ENCODE data around the gene CCDC40.
A peak's percentile ranks its signal among the peaks of the same experiment; 100 is the strongest.

Gene CCDC40

DNA sequence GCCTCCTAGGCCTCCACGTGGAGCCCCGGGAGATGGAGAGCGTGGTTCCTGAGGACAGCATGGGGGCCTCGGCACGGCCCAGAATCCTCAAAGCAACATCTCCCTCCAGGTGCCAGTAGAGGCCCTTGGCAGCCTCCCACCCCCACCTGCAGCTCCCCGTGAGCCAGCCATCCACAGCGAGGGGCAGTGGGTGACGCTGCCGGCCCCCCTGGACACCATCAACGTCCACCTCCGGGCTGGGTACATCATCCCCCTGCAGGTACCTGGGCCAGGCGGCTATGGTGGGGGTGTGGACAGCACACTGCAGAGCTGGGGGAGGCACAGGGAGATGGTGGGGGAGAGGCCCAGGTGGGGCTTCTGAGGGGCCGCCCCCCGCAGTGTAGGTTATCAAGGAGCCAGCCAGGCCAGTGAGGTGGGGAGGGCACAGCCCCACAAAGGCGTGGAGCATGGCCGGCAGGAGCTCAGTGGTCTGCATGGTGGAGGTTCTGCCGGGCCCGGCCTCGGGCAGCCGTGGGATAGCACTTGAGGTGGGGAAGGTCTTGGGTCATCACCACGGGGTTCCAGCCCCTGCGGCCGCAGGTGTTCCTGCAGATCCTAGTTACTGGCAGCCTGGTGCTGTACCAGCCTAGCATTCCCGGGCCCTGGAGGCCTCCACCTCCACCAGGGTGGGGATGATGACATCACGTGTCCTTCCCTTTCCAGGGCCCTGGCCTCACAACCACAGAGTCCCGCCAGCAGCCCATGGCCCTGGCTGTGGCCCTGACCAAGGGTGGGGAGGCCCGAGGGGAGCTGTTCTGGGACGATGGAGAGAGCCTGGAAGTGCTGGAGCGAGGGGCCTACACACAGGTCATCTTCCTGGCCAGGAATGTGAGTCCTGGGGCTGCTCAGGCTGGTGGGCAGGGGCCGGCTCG, 81.3 kb downstream of the CCDC40 start:
- DNase-seq = no peak

DNA sequence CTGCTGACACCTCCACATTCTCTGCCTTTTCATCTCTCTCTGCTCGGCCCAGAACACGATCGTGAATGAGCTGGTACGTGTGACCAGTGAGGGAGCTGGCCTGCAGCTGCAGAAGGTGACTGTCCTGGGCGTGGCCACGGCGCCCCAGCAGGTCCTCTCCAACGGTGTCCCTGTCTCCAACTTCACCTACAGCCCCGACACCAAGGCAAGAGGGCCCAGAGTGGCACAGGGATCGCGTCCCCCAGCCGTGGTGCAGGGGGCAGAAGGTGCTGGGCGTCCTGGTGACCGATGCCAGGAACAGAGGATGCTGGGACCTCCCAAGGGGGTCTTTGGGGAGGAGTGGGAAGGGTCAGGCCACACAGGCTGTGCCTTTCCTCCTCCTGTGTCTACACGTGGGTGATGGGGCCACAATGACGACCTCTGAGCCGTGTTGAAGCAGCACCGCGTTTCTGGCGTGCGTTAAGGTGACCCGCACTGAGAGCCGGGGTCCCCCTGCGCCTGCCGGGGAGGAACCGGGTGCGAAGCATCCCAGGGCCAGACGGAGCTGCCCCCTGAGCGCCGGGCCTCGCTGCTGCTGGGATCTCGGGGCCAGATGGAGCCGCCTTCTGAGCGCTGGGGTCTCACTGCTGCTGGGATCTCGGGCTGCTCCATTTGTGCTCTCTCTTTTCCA, 82.3 kb downstream of the CCDC40 start:
- DNase-seq = no peak

DNA sequence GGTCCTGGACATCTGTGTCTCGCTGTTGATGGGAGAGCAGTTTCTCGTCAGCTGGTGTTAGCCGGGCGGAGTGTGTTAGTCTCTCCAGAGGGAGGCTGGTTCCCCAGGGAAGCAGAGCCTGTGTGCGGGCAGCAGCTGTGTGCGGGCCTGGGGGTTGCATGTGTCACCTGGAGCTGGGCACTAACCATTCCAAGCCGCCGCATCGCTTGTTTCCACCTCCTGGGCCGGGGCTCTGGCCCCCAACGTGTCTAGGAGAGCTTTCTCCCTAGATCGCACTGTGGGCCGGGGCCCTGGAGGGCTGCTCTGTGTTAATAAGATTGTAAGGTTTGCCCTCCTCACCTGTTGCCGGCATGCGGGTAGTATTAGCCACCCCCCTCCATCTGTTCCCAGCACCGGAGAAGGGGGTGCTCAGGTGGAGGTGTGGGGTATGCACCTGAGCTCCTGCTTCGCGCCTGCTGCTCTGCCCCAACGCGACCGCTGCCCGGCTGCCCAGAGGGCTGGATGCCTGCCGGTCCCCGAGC, 82.9 kb downstream of the CCDC40 start:
- no peak for DNase-seq

DNA sequence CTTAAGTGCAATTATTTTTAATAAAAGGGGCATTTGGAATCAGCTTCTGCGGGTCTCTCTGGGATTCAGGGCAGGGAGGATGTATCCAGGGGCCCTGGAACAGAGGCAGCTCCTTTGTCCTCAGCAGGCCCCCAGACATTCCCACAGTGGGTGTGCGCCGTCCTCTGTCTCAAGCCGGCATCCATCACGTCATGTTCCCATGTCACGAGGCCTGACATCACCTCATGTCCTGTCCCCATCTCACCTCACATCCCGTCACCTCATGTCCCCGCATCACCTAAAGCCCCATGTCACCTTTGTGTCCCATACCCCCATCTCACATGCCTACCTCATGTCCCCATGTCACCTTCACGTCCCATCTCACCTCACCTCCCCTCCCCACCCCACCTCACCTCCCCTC, 83.4 kb downstream of the CCDC40 start:
- no peak for DNase-seq

DNA sequence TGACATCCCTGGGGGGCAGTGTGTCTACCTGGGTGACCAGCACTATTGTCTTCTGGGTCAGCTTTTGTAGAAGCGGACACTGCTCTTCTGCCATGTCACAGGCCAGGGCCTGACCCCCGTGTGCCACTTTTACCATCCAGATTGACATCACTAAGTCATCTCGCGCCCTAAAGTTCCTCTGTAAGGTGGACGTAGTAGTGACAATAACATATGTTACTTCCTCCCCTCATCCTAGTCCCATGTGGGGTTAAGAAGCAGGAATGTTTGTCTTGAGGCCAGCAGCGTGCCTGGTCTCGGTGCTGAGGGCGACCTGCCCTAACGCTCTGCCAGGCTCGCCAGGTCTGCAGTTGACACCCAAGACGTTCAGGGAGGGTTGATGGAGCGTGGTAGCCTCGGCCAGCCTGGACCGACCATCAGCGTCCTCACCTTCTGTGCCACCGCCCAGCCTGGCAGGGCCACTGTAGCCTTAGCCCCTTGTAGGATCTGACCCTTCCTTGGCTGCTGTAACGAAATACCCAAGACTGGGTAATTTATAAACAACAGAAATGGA, 85.7 kb downstream of the CCDC40 start:
- DNase-seq = no peak

DNA sequence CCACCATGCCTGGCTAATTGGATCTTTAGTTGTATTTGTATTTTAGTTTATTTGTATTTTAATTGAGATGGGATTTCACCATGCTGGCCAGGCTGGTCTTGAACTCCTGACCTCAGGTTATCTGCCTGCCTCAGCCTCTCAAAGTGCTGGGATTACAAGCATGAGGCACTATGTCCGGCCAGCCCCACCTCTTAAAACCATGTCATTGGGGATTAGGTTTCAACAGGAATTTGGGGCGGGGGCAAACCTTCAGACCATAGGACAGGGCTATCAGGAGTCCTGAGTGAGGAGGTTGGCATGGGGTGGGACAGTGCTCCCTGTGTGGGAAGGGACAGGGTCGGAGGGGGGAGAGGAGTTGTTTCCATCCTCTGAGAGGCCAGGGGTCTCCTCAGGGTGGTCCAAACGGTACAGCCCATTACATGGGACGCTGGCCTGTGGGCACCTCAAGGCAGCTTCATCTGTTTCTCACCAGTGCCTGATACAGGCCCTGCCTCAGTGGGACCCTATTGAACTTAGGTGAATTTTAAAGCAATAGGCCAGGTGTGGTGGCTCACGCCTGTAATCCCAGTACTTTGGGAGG, 86.6 kb downstream of the CCDC40 start:
- DNase-seq = no peak

DNA sequence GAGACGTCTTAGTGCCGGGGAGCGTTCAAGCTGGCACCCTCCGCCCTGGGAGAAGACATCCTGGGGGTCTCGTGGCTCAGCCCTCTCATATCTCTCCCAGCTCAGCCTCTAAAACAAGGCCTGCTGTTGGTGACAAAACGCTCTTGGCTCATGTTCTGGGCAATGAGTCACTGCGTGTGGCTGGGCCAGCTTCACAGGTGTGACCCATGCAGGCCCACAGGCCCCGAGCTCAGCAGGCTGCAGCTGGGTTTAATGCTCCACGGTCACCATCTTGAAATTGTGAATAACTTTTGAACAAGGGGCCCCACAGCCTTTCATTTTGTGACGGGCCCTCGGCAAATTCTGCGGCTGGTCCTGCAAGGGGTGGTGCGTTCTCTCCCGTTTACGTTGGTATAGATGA, 87.3 kb downstream of the CCDC40 start:
- DNase-seq = no peak

DNA sequence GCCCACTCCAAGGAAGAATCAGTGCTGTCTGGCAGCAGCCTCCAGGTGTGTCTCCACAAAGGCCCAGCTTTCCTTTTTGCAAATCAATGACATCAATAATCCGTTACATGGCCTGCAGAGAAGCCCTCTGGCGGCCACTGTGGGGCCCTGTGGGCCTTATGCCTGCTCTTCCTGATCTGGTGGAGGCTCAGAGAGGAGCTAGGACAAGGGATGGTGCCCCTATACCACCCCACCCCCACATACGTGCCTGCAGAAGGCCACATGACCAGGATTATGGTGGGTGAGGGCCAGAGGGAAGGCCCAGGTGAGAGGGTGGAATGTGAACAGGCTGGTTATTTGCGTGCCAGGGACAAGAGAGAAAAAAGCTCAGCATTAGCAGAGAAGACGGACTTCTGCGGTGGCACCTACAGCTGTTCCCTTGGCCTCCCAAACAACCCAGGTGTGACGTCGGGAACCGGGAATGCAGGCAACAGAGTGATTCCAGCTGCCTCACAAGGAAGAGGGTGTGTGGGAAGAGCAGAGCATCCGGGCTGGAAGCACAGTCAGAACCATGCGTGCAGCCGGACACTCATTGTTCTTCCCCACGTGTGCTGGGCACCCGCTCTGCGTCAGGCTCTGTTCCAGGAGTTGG, 88.0 kb downstream of the CCDC40 start:
- peak; percentile 41 to 65 for DNase-seq

DNA sequence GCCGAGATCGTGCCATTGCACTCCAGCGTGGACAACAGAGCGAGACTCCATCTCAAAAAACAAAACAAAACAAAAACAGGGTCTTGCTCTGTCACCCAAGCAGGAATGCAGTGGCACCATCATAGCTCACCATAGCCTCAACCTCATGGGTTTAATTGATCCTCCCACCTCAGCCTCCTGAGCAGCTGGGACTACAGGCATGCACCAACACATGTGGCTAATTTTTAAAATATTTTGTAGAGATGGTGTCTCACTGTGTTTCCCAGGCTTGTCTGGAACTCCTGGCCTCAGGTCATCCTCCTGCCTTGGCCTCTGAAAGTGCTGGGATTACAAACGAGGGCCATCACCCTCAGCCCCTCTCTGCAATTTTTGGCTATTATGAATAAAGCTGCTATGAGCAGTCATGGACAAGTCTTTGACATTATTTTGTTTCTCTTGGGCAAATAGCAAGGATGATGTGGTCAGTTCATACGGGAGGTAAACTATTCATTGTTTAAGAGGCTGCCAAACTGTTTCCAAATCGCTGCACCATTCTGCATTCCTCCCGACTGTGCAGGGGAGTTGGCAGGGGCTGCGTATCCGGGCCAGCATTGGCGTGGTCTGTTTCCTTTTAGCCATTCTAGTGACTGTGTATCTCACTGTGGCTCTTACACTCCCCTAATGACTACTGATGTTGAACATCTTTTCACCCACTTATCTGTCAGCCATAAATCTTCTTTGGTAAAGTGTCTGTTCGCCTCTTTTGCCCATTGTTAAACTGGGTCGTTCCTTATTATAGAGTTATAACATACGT, 89.4 kb downstream of the CCDC40 start:
- DNase-seq = no peak

DNA sequence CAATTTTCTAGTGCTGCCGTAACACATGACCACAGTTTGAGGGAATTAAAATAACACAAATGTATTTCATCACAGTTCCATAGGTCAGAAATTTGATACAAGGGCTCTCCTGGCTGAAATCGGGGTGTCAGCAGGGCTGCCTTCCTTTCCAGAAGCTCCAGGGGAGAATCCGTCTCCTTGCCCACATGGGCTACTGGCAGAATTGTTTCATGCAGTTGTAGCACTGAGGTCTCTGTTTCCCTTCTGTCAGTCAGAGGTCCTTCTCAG, 89.9 kb downstream of the CCDC40 start:
- DNase-seq = no peak

DNA sequence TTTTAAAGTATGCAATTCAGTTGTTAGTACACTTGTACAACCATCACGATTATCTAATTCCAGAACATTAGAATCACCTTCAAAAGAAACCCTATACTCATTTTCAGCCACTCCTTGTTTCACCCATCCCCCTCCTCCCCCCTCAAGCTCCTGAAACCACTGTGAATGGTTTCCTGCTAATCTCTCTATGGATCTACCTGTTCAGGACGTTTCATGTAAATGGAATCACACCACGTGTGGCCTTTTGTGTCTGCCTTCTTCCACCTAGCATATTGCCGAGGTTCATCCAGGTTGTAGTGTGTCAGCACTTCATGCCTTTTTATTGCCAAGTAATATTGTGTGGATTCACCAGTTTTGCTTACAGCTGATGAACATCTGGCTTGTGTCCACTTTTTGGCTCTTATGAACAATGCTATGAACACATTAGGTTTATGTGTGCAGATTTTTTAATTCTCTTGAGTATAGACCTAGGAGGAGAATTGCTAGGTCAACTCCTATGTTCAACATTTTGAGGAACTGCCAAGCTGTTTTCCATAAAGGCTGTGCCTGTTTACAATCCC, 92.6 kb downstream of the CCDC40 start:
- DNase-seq = no peak

DNA sequence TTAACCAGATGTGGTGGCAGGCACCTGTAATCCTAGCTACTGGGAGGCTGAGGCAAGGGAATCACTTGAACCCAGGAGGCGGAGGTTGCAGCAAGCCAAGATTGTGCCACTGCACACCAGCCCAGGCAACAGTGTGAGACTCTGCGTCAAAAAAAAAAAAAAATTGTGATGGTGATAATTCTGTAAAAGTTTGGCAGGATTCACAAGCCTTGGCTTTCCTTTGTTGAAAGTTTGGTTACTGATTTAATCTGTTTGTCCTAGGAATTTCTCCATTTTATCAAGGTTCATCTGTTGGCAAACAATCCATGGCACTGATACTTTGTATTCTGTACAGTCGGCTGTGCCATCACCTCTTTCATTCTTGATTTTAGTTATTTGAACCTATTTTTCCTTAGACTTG, 94.5 kb downstream of the CCDC40 start:
- DNase-seq = no peak

DNA sequence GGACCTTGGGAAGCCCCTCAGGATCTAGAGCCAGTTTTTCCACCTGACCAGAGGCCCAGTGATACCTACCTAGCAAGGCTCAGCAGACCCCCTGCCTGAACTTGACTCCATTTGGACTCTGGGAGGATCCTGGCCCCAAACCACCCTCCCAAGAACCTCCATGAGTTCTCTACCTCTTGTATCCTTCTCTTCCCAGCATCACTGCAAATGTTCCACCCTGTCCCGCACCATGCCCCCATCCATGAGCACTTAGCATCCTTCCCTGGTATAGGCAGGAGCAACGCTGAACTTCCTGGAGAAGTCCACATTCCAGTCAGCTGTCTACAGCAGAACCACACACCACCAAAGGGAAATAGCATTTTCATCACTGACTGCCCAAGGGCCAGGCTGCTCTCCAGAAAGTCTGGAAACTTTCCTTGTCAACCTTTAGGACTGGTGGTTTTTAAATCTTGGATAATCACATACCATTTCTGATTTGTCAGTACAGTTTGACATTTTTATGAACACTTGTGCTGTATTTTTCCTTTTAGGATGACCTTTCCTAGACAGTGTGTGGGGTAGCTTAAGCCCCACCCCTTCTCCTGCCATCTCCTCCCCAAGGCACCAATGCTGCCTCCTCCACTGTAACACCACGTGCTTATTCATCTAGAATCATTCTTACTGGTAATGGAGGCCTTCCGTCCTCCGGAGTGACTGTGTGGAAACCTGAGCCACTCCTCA, 96.6 kb downstream of the CCDC40 start:
- no peak for DNase-seq

DNA sequence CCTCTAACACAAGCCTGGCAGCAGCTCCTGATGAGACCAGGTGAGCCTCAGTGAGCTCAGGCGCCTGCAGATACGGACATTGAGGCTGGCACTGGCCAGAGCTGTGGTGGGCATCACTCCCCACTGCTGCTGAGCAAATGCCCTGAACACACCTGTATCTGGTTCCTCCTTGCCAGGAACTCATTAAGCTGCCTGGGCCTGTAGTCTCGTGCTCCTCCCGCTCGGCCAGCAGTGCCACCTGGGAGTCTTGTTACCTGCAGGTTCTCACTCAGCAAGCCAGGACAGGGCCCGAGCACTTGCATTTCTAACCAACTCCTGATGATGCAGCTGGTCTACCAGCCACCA, 97.2 kb downstream of the CCDC40 start:
- no peak for DNase-seq

DNA sequence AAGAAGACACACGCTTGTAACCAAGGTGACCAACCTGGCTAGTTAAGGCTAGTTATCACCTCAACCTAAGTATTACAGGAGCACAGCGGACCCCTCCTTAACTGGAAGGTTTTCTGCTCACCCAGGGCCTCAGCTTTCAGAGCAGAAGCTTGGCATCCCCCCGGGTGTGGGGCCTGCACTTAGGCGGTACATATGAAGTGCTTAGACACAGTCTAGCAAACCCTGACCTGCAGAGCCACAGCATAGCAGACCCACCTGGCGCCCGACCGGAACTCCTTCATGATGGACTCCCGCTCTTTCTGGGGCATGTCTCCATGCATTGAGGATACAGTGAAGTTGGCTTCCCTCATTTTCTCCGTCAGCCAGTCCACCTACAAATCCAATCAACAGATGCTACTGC, 100.7 kb downstream of the CCDC40 start:
- no peak for DNase-seq

DNA sequence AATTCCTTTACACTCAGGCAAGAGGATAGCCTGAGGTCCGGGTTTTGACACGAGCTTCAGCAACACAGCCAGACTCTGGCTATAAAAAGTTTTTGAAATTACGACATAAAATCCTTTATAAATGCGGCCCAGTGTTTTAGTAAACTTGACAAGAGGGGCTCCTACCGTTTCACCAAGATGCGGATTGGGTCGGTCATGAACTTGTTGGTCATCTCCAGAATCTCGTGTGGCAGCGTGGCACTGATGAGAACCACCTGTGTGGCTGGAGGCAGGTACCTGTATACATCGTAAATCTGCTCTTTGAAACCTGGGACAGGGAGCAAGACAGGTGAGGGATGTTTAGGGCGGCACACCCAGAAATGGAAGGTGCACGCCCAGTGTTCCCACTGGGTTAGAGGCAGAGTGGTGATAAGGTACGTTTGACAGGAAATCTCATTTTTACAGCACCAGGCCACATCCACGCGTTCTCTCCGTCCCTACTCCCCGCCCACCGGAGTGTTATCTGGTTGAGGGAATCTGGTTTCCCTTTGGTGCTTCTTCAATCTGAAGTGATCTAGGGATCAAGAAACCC, 102.5 kb downstream of the CCDC40 start:
- DNase-seq = no peak

DNA sequence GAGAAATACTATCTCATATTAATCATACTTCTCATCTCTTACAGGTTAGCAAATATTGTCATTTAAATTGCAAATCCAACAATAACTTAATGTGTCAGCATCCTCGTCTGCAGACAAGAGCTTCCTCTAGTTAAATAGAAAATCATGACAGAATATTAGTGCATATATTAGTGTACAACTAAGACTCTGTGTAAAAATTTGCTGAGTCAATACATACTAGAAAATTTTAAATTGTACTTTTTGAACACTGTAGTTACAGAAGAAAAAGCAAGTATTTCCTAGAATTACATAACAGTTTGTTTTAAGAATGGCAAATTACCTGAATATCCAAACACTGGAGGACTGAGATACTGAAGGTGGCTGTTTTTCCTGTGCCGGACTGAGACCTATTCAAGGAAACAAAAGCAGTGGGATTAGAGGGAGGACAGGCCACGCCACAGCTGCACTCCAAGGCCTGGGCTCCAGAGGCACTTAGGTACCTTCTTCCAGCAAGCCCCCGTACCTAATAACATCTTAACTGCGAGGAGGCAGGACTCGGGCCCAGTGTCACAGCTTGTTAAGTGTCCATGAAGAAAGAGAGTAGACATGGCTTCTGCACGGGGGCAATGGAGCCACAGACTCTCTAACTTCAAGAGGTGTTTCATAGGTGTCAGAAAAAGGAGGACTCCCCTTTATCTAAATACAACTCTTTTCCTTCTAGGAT, 105.2 kb downstream of the CCDC40 start:
- no peak for DNase-seq

DNA sequence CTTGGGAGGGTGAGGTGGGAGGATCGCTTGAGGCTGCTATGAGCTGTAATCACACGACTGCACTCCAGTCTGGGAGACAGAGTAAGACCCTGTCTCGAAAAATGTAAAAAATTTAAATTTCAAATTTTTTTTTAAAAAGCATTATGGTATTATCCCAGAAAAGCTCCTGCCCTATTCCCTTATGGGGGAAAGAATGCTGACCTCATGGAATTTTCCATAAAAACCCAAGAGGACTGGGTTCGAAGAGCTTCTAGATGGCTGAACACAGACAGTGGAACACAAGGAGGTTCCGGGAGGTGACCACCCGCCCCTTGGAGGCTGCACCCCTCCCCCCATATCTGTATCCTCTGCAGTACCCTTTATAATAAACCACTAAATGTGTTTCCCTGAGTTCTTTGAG, 106.5 kb downstream of the CCDC40 start:
- no peak for DNase-seq

DNA sequence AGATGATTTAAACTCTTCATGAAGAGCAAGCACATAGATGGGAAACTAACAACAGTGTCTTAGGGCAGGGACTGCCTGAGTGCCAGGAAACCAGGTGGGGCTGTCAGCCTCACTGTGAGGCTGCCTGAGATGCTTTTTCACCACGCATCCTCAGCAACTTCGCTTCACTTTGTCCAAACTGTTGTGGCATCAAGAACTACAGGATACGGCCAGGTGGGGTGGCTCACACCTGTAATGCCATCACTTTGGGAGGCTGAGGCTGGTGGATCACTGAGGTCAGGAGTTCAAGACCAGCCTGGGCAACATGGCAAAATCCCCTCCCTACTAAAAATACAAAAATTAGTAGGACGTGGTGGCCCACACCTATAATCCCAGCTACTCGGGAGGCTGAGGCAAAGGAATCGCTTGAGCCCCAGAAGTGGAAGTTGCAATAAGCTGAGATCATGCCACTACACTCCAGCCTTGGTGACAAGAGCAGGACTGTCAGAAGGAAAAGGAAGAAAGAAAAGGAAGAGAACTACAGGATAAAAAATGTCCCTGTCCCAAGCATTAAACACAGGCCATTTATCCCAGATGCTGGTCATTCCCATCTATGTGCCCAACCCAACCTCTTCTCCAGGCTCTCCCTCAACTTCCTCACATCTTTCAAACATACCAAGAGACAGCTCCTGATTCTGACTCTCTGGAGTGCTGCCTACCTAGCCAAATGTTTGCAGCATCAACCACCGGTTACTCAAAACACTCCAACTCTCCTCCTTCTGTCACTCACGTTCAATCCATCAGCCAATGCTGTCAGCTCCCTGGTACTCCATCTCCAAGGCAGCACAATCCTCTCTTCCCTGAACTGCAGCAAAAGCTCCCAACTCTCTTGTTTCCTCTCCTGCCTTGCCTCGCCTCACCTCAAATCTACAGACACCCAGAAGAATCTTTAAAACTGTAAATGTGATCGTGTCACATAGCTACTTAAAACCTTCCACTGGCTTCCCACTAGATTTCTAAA, 108.9 kb downstream of the CCDC40 start:
- no peak for DNase-seq
